ENCODE results near the gene AOPEP.
A peak's percentile ranks its signal among the peaks of the same experiment; 100 is the strongest.

The AOPEP gene

GRCh38 chr9:95085036-95085770 is 358.7 kb downstream of the AOPEP start:
- Histone ChIP-seq H3K9ac (ENCODE audit: low read length) (no peak overlapping the region), H3K4me3 (ENCODE audit: low read length) (no peak overlapping the region), H3K4me1 (ENCODE audit: low read length) (peaks cover 22% of the 10 kb centered on the region), H3K9me3 (ENCODE audit: insufficient read depth, low read length) (no peaks in the 10 kb centered on the region), H2AFZ (ENCODE audit: low read depth, low read length) (no peak overlapping the region), H3K27me3 (ENCODE audit: low read depth, low read length) (no peaks in the 10 kb centered on the region), H4K20me1 (ENCODE audit: insufficient read depth, low read length) (no peaks in the 10 kb centered on the region), H3K4me2 (ENCODE audit: low read length) (no peak overlapping the region), H3K27ac (ENCODE audit: low read length) (no peak overlapping the region), H3K79me2 (ENCODE audit: low read length) (no peaks in the 10 kb centered on the region), H3K36me3 (replicated peaks; ENCODE audit: low read depth, low read length) (no peaks in the 10 kb centered on the region)
- no peak for TF ChIP-seq CTCF (IDR thresholded peaks at IDR 0.05; ENCODE audit: low read depth, low read length)
- TF ChIP-seq EZH2phosphoT487 (IDR thresholded peaks at IDR 0.05; ENCODE audit: low read depth): no peak

- Histone ChIP-seq H3K79me2 (ENCODE audit: low read length) (no peaks in the 10 kb centered on the region), H3K4me1 (ENCODE audit: low read length) (peaks cover 20% of the 10 kb centered on the region), H3K4me2 (ENCODE audit: low read length) (no peak overlapping the region), H3K27me3 (ENCODE audit: low read depth, low read length) (no peaks in the 10 kb centered on the region), H3K9me3 (ENCODE audit: insufficient read depth, low read length) (no peaks in the 10 kb centered on the region), H3K27ac (ENCODE audit: low read length) (no peak overlapping the region), H3K9ac (ENCODE audit: low read length) (no peak overlapping the region), H3K4me3 (ENCODE audit: low read length) (no peak overlapping the region), H3K36me3 (replicated peaks; ENCODE audit: low read depth, low read length) (no peaks in the 10 kb centered on the region), H4K20me1 (ENCODE audit: insufficient read depth, low read length) (no peaks in the 10 kb centered on the region), H2AFZ (ENCODE audit: low read depth, low read length) (no peak overlapping the region)
- TF ChIP-seq CTCF (IDR thresholded peaks at IDR 0.05; ENCODE audit: low read depth, low read length): no peak
- no peak for TF ChIP-seq EZH2phosphoT487 (IDR thresholded peaks at IDR 0.05; ENCODE audit: low read depth)
Measured at GRCh38 chr9:95085861-95086563, 359.5 kb downstream of the AOPEP start.

- H3K9ac ChIP-seq (ENCODE audit: low read length): no peak overlapping the region
- H3K4me3 ChIP-seq (ENCODE audit: low read length): no peak overlapping the region
- no peaks in the 10 kb centered on the region for H4K20me1 ChIP-seq (ENCODE audit: insufficient read depth, low read length)
- H3K79me2 ChIP-seq (ENCODE audit: low read length): no peaks in the 10 kb centered on the region
- peaks cover 16% of the 10 kb centered on the region for H3K4me1 ChIP-seq (ENCODE audit: low read length)
- no peak for TF ChIP-seq CTCF (IDR thresholded peaks at IDR 0.05; ENCODE audit: low read depth, low read length)
- no peak for TF ChIP-seq EZH2phosphoT487 (IDR thresholded peaks at IDR 0.05; ENCODE audit: low read depth)
- no peaks in the 10 kb centered on the region for H3K36me3 ChIP-seq (replicated peaks; ENCODE audit: low read depth, low read length)
- no peak overlapping the region for H3K27ac ChIP-seq (ENCODE audit: low read length)
- H3K27me3 ChIP-seq (ENCODE audit: low read depth, low read length): no peaks in the 10 kb centered on the region
- no peak overlapping the region for H3K4me2 ChIP-seq (ENCODE audit: low read length)
- no peaks in the 10 kb centered on the region for H3K9me3 ChIP-seq (ENCODE audit: insufficient read depth, low read length)
- no peak overlapping the region for H2AFZ ChIP-seq (ENCODE audit: low read depth, low read length)
Measured at GRCh38 chr9:95086564-95086955, 360.1 kb downstream of the AOPEP start.

- Histone ChIP-seq H2AFZ (ENCODE audit: low read depth, low read length) (no peak overlapping the region), H3K4me3 (ENCODE audit: low read length) (no peak overlapping the region), H3K4me1 (ENCODE audit: low read length) (peaks cover 16% of the 10 kb centered on the region), H3K4me2 (ENCODE audit: low read length) (no peak overlapping the region), H3K27ac (ENCODE audit: low read length) (no peak overlapping the region), H3K9ac (ENCODE audit: low read length) (no peak overlapping the region), H4K20me1 (ENCODE audit: insufficient read depth, low read length) (no peaks in the 10 kb centered on the region), H3K9me3 (ENCODE audit: insufficient read depth, low read length) (no peaks in the 10 kb centered on the region), H3K36me3 (replicated peaks; ENCODE audit: low read depth, low read length) (no peaks in the 10 kb centered on the region), H3K27me3 (ENCODE audit: low read depth, low read length) (no peaks in the 10 kb centered on the region), H3K79me2 (ENCODE audit: low read length) (no peaks in the 10 kb centered on the region)
- TF ChIP-seq EZH2phosphoT487 (IDR thresholded peaks at IDR 0.05; ENCODE audit: low read depth) (no peak), CTCF (IDR thresholded peaks at IDR 0.05; ENCODE audit: low read depth, low read length) (peak; percentile 39)
Measured at GRCh38 chr9:95087659-95088242, 361.3 kb downstream of the AOPEP start.

All from OCI-LY3 (cell line).